ENCODE measurements around the gene NUDT3.
A peak's percentile ranks its signal among the peaks of the same experiment; 100 is the strongest.
"Not testable (repeated sequence)": the region's sequence is repeated elsewhere in the genome, so short reads cannot be mapped to it uniquely, and the experiment has no call there.

Gene NUDT3

GRCh38 chr6:34392497-34393190 lies at the start of gene NUDT3:
Gene NUDT3 (minus strand): TSS chr6:34392669. CDS start chr6:34392362, 307 bp downstream.
- DNase-seq (ENCODE audit: low read depth), result peak; percentile 87

GRCh38 chr6:34441526-34441925 lies 49.1 kb upstream of the NUDT3 start:
- no peak for DNase-seq (ENCODE audit: low read depth)

GRCh38 chr6:34439442-34439841 lies 47.0 kb upstream of the NUDT3 start:
- no peak for DNase-seq (ENCODE audit: low read depth)

- no peak for DNase-seq (ENCODE audit: low read depth)
Observed at GRCh38 chr6:34438705-34439104, 46.2 kb upstream of the NUDT3 start.

GRCh38 chr6:34437644-34437970 lies 45.1 kb upstream of the NUDT3 start:
- no peak for DNase-seq (ENCODE audit: low read depth)

GRCh38 chr6:34436803-34437643 lies 44.6 kb upstream of the NUDT3 start:
- DNase-seq (ENCODE audit: low read depth), result no peak

- no peak for DNase-seq (ENCODE audit: low read depth)
Observed at GRCh38 chr6:34435916-34436315, 43.4 kb upstream of the NUDT3 start.

GRCh38 chr6:34425498-34426410 lies 33.3 kb upstream of the NUDT3 start, which contains the start of gene RPS10:
Gene RPS10 (minus strand): TSS chr6:34426069. CDS start chr6:34425221, 848 bp downstream.
- peak; percentile 89 for DNase-seq (ENCODE audit: low read depth)

- DNase-seq (ENCODE audit: low read depth), result no peak
Observed at GRCh38 chr6:34425132-34425497, 32.6 kb upstream of the NUDT3 start.

GRCh38 chr6:34424200-34425131 lies 32.0 kb upstream of the NUDT3 start:
- no peak for DNase-seq (ENCODE audit: low read depth)

- DNase-seq (ENCODE audit: low read depth), result no peak
Observed at GRCh38 chr6:34423254-34423653, 30.8 kb upstream of the NUDT3 start.

GRCh38 chr6:34418367-34418766 lies 25.9 kb upstream of the NUDT3 start:
- no peak for DNase-seq (ENCODE audit: low read depth)

GRCh38 chr6:34416877-34417371 lies 24.5 kb upstream of the NUDT3 start:
- no peak for DNase-seq (ENCODE audit: low read depth)

GRCh38 chr6:34414999-34415858 lies 22.8 kb upstream of the NUDT3 start:
- no peak for DNase-seq (ENCODE audit: low read depth)

- DNase-seq (ENCODE audit: low read depth), result no peak
Observed at GRCh38 chr6:34412643-34413214, 20.3 kb upstream of the NUDT3 start.

GRCh38 chr6:34412016-34412415 lies 19.5 kb upstream of the NUDT3 start:
- DNase-seq (ENCODE audit: low read depth), result no peak

GRCh38 chr6:34407915-34408314 lies 15.4 kb upstream of the NUDT3 start:
- DNase-seq (ENCODE audit: low read depth), result not testable (repeated sequence)

GRCh38 chr6:34396518-34396917 lies 4.0 kb upstream of the NUDT3 start:
- no peak for DNase-seq (ENCODE audit: low read depth)

GRCh38 chr6:34393966-34394305 lies 1.5 kb upstream of the NUDT3 start:
- no peak for DNase-seq (ENCODE audit: low read depth)
